ENCODE data around the gene ATL2.
A peak's percentile ranks its signal among the peaks of the same experiment; 100 is the strongest.
"Not testable (repeated sequence)": the region's sequence is repeated elsewhere in the genome, so short reads cannot be mapped to it uniquely, and the experiment has no call there.

Gene ATL2

GRCh38 chr2:38387887-38388286 is 10.8 kb upstream of the ATL2 start:
- no peak for DNase-seq

- DNase-seq: no peak
Observed at GRCh38 chr2:38386821-38387220, 9.7 kb upstream of the ATL2 start.

- DNase-seq: no peak
Observed at GRCh38 chr2:38386377-38386776, 9.3 kb upstream of the ATL2 start.

- no peak for DNase-seq
Observed at GRCh38 chr2:38384338-38384737, 7.3 kb upstream of the ATL2 start.

- not testable (repeated sequence) for DNase-seq
Observed at GRCh38 chr2:38383741-38384140, 6.7 kb upstream of the ATL2 start.

- no peak for DNase-seq
Observed at GRCh38 chr2:38381381-38382143, 4.5 kb upstream of the ATL2 start.

GRCh38 chr2:38380397-38381130 is 3.5 kb upstream of the ATL2 start:
- no peak for DNase-seq

GRCh38 chr2:38376346-38377049 is 575 bp downstream of the ATL2 start:
- DNase-seq: peak; percentile 69

- no peak for DNase-seq
Observed at GRCh38 chr2:38375696-38376345, 1.3 kb downstream of the ATL2 start.

GRCh38 chr2:38374984-38375383 is 2.1 kb downstream of the ATL2 start:
- DNase-seq: no peak

- DNase-seq: no peak
Observed at GRCh38 chr2:38371235-38371634, 5.8 kb downstream of the ATL2 start.

- no peak for DNase-seq
Observed at GRCh38 chr2:38370664-38371063, 6.4 kb downstream of the ATL2 start.

GRCh38 chr2:38362232-38362631 is 14.8 kb downstream of the ATL2 start:
- no peak for DNase-seq

GRCh38 chr2:38360177-38360576 is 16.9 kb downstream of the ATL2 start:
- DNase-seq: no peak

GRCh38 chr2:38353402-38353801 is 23.7 kb downstream of the ATL2 start:
- no peak for DNase-seq

- DNase-seq: no peak
Observed at GRCh38 chr2:38352336-38352735, 24.7 kb downstream of the ATL2 start.

- no peak for DNase-seq
Observed at GRCh38 chr2:38345323-38346038, 31.6 kb downstream of the ATL2 start.

- no peak for DNase-seq
Observed at GRCh38 chr2:38344813-38345212, 32.3 kb downstream of the ATL2 start.

GRCh38 chr2:38343212-38343611 is 33.9 kb downstream of the ATL2 start:
- DNase-seq: no peak

- DNase-seq: no peak
Observed at GRCh38 chr2:38336621-38337020, 40.5 kb downstream of the ATL2 start.

GRCh38 chr2:38330754-38331153 is 46.3 kb downstream of the ATL2 start:
- DNase-seq: no peak

GRCh38 chr2:38327580-38327979 is 49.5 kb downstream of the ATL2 start:
- no peak for DNase-seq

- no peak for DNase-seq
Observed at GRCh38 chr2:38323623-38324022, 53.5 kb downstream of the ATL2 start.
